ENCODE results near the gene TBKBP1.

The TBKBP1 gene

GRCh38 chr17:47651704-47652103 is 42.3 kb upstream of the TBKBP1 start:
- TF ChIP-seq, protein P1, sequence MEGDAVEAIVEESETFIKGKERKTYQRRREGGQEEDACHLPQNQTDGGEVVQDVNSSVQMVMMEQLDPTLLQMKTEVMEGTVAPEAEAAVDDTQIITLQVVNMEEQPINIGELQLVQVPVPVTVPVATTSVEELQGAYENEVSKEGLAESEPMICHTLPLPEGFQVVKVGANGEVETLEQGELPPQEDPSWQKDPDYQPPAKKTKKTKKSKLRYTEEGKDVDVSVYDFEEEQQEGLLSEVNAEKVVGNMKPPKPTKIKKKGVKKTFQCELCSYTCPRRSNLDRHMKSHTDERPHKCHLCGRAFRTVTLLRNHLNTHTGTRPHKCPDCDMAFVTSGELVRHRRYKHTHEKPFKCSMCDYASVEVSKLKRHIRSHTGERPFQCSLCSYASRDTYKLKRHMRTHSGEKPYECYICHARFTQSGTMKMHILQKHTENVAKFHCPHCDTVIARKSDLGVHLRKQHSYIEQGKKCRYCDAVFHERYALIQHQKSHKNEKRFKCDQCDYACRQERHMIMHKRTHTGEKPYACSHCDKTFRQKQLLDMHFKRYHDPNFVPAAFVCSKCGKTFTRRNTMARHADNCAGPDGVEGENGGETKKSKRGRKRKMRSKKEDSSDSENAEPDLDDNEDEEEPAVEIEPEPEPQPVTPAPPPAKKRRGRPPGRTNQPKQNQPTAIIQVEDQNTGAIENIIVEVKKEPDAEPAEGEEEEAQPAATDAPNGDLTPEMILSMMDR (IDR thresholded peaks at IDR 0.05; ENCODE audit: extremely low read depth, insufficient read depth, missing control alignments) = no peak
- in situ Hi-C loops (cut with MboI; ENCODE audit: low pct_unique_long_range_greater_than_20kb, low sequenced_read_pairs, unreplicated experiment) = no loop called here
- DNase-seq (ENCODE audit: low spot score) = no peak

- in situ Hi-C loops (cut with MboI; ENCODE audit: low pct_unique_long_range_greater_than_20kb, low sequenced_read_pairs, unreplicated experiment) = no loop called here
- no peak for DNase-seq (ENCODE audit: low spot score)
- TF ChIP-seq, protein P1 (IDR thresholded peaks at IDR 0.05; ENCODE audit: extremely low read depth, insufficient read depth, missing control alignments) = no peak
Observed at GRCh38 chr17:47652570-47652969, 41.4 kb upstream of the TBKBP1 start.

GRCh38 chr17:47653442-47653841 is 40.5 kb upstream of the TBKBP1 start:
- in situ Hi-C loops (cut with MboI; ENCODE audit: low pct_unique_long_range_greater_than_20kb, low sequenced_read_pairs, unreplicated experiment) = no loop called here
- no peak for DNase-seq (ENCODE audit: low spot score)
- TF ChIP-seq, protein P1 (IDR thresholded peaks at IDR 0.05; ENCODE audit: extremely low read depth, insufficient read depth, missing control alignments) = no peak

- TF ChIP-seq, protein P1 (IDR thresholded peaks at IDR 0.05; ENCODE audit: extremely low read depth, insufficient read depth, missing control alignments) = no peak
- no peak for DNase-seq (ENCODE audit: low spot score)
- in situ Hi-C loops (cut with MboI; ENCODE audit: low pct_unique_long_range_greater_than_20kb, low sequenced_read_pairs, unreplicated experiment) = no loop called here
Observed at GRCh38 chr17:47654991-47655390, 39.0 kb upstream of the TBKBP1 start.

- in situ Hi-C loops (cut with MboI; ENCODE audit: low pct_unique_long_range_greater_than_20kb, low sequenced_read_pairs, unreplicated experiment) = no loop called here
Observed at GRCh38 chr17:47660064-47660492, 33.9 kb upstream of the TBKBP1 start.

GRCh38 chr17:47663912-47664623 is 29.9 kb upstream of the TBKBP1 start:
- in situ Hi-C loops (cut with MboI; ENCODE audit: low pct_unique_long_range_greater_than_20kb, low sequenced_read_pairs, unreplicated experiment) = no loop called here
- TF ChIP-seq, protein P1 (IDR thresholded peaks at IDR 0.05; ENCODE audit: extremely low read depth, insufficient read depth, missing control alignments) = peak; percentile 78
- peak; percentile 55 for DNase-seq (ENCODE audit: low spot score)

More at GRCh38 chr17:47660064-47660492, 33.9 kb upstream of the TBKBP1 start:
- TF ChIP-seq, protein P1 (IDR thresholded peaks at IDR 0.05; ENCODE audit: extremely low read depth, insufficient read depth, missing control alignments) = no peak
- DNase-seq (ENCODE audit: low spot score) = peak; percentile 31

Measured in GM13977 (cell line).